Measurements from ENCODE around the gene NIP7.

DNA sequence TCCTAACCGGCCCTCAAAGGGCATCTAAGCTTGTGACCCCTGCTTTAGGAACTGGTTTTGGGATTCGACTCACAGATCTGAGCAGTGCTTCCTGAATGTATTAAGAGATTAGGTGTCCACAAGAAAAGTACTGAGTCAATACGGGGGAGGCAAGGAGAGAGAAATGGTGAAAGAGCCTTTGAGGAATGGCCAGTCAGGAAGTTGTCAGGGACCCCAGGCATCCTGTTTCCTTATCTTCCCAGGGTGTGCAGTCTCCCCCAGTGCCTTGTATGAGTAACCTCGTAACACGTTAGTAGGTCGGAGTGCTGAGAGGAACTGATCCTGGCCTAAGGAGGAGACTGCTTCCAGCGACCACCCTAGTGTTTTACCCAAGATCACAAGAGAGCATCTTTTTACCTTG is 28.4 kb downstream of the NIP7 start:
- TF ChIP-seq, protein P1, sequence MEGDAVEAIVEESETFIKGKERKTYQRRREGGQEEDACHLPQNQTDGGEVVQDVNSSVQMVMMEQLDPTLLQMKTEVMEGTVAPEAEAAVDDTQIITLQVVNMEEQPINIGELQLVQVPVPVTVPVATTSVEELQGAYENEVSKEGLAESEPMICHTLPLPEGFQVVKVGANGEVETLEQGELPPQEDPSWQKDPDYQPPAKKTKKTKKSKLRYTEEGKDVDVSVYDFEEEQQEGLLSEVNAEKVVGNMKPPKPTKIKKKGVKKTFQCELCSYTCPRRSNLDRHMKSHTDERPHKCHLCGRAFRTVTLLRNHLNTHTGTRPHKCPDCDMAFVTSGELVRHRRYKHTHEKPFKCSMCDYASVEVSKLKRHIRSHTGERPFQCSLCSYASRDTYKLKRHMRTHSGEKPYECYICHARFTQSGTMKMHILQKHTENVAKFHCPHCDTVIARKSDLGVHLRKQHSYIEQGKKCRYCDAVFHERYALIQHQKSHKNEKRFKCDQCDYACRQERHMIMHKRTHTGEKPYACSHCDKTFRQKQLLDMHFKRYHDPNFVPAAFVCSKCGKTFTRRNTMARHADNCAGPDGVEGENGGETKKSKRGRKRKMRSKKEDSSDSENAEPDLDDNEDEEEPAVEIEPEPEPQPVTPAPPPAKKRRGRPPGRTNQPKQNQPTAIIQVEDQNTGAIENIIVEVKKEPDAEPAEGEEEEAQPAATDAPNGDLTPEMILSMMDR (IDR thresholded peaks at IDR 0.05): no peak
- TF ChIP-seq ZFX (IDR thresholded peaks at IDR 0.05; ENCODE audit: borderline replicate concordance): no peak

Data from 22Rv1 (cell line).